ELR (cell line): ENCODE measurements around the gene ATP1B3.
A peak's percentile ranks its signal among the peaks of the same experiment; 100 is the strongest.
"Not testable (repeated sequence)": the region's sequence is repeated elsewhere in the genome, so short reads cannot be mapped to it uniquely, and the experiment has no call there.

Source experiments
- DNase-seq: peaks from one replicate; pipeline ENCODE4 v3.0.0-alpha.2; 2015; ENCODE audit warnings: low read depth

The ATP1B3 gene

GRCh38 chr3:141905129-141905528 is 28.7 kb downstream of the ATP1B3 start:
- DNase-seq, result no peak

- DNase-seq, result no peak
These were observed 33.0 kb downstream of the ATP1B3 start for GRCh38 chr3:141909408-141909807.

GRCh38 chr3:141909986-141910385 is 33.5 kb downstream of the ATP1B3 start:
- not testable (repeated sequence) for DNase-seq

GRCh38 chr3:141913150-141913811 is 36.8 kb downstream of the ATP1B3 start:
- DNase-seq, result peak; percentile 78

- no peak for DNase-seq
These were observed 37.9 kb downstream of the ATP1B3 start for GRCh38 chr3:141914311-141914710.

GRCh38 chr3:141915016-141915415 is 38.6 kb downstream of the ATP1B3 start:
- no peak for DNase-seq

GRCh38 chr3:141915766-141916165 is 39.3 kb downstream of the ATP1B3 start:
- no peak for DNase-seq

GRCh38 chr3:141920701-141921100 is 44.3 kb downstream of the ATP1B3 start:
- no peak for DNase-seq

- no peak for DNase-seq
These were observed 44.9 kb downstream of the ATP1B3 start for GRCh38 chr3:141921316-141921715.

GRCh38 chr3:141925677-141926076 is 49.2 kb downstream of the ATP1B3 start:
- DNase-seq, result not testable (repeated sequence)

GRCh38 chr3:141926929-141927328 is 50.5 kb downstream of the ATP1B3 start:
- DNase-seq, result no peak

GRCh38 chr3:141928631-141929270 is 52.3 kb downstream of the ATP1B3 start:
- no peak for DNase-seq

GRCh38 chr3:141929341-141929995 is 53.0 kb downstream of the ATP1B3 start:
- no peak for DNase-seq

- DNase-seq, result no peak
These were observed 54.4 kb downstream of the ATP1B3 start for GRCh38 chr3:141930801-141931200.

GRCh38 chr3:141933421-141934300 is 57.2 kb downstream of the ATP1B3 start:
- no peak for DNase-seq

- DNase-seq, result no peak
These were observed 57.9 kb downstream of the ATP1B3 start for GRCh38 chr3:141934354-141934753.

GRCh38 chr3:141938011-141938500 is 61.6 kb downstream of the ATP1B3 start:
- no peak for DNase-seq

- DNase-seq, result no peak
These were observed 63.3 kb downstream of the ATP1B3 start for GRCh38 chr3:141939759-141940158.

- peak; percentile 95 for DNase-seq
These were observed 63.8 kb downstream of the ATP1B3 start for GRCh38 chr3:141940194-141940776.

- no peak for DNase-seq
These were observed 64.7 kb downstream of the ATP1B3 start for GRCh38 chr3:141941093-141941492.

GRCh38 chr3:141942006-141942405 is 65.6 kb downstream of the ATP1B3 start:
- DNase-seq, result no peak
